Neutrophil (primary cell): ENCODE data around the gene GNAI3.

Experiments
- H3K27ac ChIP-seq: fragments of 200-600 bp; sonication (generic); 2 replicates; pipeline ENCODE4 v1.5.1; 2016; ENCODE audit warnings: mild to moderate bottlenecking, moderate library complexity
- H3K27me3 ChIP-seq: fragments of 200-600 bp; sonication (generic); 2 replicates; pipeline ENCODE4 v1.6.0; 2016; ENCODE audit warnings: mild to moderate bottlenecking
- H3K36me3 ChIP-seq: fragments of 200-600 bp; sonication (generic); 2 replicates; pipeline ENCODE4 v1.5.1; 2017
- H3K4me1 ChIP-seq, 2 experiments: fragments of 200-600 bp in 1 of 2; sonication (generic) in 1 of 2; 1 replicate in 1 of 2; 2 replicates in 1 of 2; pipeline versions ENCODE4 v1.5.1 to v1.6.1; 2013 to 2016; ENCODE audit warnings: low read depth in 1 of 2, low read length in 1 of 2, mild to moderate bottlenecking in 1 of 2, moderate library complexity in 1 of 2; ENCODE audit not compliant: control insufficient read depth in 1 of 2, insufficient read depth in 1 of 2
- H3K4me3 ChIP-seq, 2 experiments: fragments of 200-600 bp in 1 of 2; sonication (generic) in 1 of 2; 1 replicate in 1 of 2; 2 replicates in 1 of 2; pipeline ENCODE4 v1.5.1; 2013 to 2016; ENCODE audit warnings: low read depth in 1 of 2, low read length in 1 of 2, mild to moderate bottlenecking in 1 of 2, moderate library complexity in 1 of 2
- H3K9me3 ChIP-seq: fragments of 200-600 bp; sonication (generic); 2 replicates; pipeline ENCODE4 v1.5.1; 2016
- TF ChIP-seq, protein P1 (sequence below): fragments of 200-600 bp; sonication (generic); IDR thresholded peaks from 2 replicates; pipeline ENCODE4 v1.5.1; 2016; ENCODE audit warnings: antibody characterized with exemption

GNAI3 gene

DNA sequence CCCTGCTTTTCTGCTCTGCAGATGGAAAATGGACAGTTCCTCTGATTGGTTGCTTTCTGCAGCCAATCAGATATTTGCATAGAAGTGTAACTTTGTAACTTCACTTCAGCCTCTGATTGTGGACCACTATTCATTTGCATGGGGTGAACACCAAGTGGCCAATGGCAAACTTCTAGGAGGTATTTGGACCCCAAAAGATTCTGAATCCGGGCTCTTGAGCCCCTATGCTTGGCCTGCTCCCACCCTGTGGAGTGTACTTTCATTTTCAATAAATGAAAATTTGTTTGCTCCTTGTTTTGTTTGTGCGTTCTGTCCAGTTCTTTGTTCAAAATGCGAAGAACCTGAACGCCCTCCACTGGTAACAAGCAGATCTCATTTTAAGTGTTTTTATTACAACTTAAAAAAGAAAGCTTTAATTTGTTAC, 101.1 kb downstream of the GNAI3 start:
- TF ChIP-seq, protein P1, sequence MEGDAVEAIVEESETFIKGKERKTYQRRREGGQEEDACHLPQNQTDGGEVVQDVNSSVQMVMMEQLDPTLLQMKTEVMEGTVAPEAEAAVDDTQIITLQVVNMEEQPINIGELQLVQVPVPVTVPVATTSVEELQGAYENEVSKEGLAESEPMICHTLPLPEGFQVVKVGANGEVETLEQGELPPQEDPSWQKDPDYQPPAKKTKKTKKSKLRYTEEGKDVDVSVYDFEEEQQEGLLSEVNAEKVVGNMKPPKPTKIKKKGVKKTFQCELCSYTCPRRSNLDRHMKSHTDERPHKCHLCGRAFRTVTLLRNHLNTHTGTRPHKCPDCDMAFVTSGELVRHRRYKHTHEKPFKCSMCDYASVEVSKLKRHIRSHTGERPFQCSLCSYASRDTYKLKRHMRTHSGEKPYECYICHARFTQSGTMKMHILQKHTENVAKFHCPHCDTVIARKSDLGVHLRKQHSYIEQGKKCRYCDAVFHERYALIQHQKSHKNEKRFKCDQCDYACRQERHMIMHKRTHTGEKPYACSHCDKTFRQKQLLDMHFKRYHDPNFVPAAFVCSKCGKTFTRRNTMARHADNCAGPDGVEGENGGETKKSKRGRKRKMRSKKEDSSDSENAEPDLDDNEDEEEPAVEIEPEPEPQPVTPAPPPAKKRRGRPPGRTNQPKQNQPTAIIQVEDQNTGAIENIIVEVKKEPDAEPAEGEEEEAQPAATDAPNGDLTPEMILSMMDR = no peak
- Histone ChIP-seq H3K27me3 (peaks cover 24% of the 10 kb centered on the region), H3K4me3 (no peak overlapping the region), H3K4me1 (no peaks in the 10 kb centered on the region), H3K27ac (no peak overlapping the region), H3K36me3 (no peaks in the 10 kb centered on the region), H3K9me3 (no peaks in the 10 kb centered on the region)

DNA sequence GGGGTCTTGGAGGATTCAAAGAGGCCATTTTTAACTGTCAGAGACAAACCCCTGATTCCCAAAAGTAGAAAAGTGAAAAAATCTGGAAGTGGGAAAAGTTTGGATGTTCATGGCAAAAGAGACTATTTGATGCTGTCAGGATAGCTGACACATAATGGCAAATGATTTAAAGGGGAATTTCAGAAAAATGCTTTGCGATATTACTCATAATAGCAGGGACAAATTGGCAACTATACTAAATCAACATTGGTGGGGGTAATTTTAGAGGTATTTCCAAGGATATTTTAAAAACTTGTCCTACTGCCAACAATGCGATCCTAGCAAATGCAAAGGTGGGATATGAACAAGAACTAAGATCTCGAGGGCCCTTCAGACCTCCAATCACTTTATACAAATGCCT, 102.2 kb downstream of the GNAI3 start:
- no peak overlapping the region for H3K4me3 ChIP-seq

DNA sequence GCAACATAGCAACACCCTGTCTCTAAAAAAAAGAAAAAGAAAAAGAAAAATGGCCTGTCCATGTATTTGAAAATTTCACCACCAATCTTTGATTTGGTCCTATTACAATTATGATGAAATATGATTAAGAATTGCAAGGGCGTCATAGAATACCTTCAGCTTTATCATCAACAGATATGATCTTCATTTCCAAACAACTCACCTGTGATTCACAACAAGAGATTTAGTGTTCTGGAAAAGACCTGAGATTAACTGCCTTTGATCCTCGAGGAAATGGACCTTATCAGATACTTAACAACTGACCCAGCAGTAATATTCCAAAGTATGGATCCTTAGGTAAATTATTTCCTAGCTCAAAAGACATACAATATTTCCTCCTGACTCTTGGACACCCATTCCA, 104.0 kb downstream of the GNAI3 start:
- Histone ChIP-seq H3K9me3 (no peaks in the 10 kb centered on the region), H3K4me1 (peaks cover 6 to 12% of the 10 kb centered on the region in 2 experiments), H3K4me3 (no peak overlapping the region), H3K27ac (no peak overlapping the region), H3K36me3 (no peaks in the 10 kb centered on the region), H3K27me3 (peaks cover 35% of the 10 kb centered on the region)
- TF ChIP-seq, protein P1 = no peak

More for the DNA sequence above, 102.2 kb downstream of the GNAI3 start:
- TF ChIP-seq, protein P1 = no peak
- Histone ChIP-seq H3K4me1 (peaks cover 0 to 2% of the 10 kb centered on the region in 2 experiments), H3K27me3 (peaks cover 33% of the 10 kb centered on the region), H3K9me3 (no peaks in the 10 kb centered on the region), H3K36me3 (no peaks in the 10 kb centered on the region), H3K27ac (no peak overlapping the region)

DNA sequence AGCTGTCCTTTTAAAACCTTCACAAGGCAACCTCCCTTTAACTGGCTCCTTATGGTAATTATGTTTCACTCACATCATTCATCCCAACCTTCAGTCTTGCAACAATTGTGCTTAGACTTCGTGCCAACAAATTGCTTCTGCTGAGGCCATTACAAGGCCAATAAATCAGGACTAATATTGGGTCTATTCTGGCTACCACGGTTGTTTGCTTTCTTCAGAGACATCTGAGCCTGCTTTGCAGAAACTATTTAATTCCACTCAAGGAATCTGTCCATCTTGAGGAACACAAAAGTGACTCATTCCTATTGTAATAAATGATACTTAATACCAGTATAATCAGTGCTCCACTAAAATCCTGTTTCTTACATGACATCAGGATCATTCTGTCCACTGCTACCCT, 104.9 kb downstream of the GNAI3 start:
- peaks cover 35% of the 10 kb centered on the region for H3K27me3 ChIP-seq
- TF ChIP-seq, protein P1 = no peak
- no peak overlapping the region for H3K27ac ChIP-seq
- no peaks in the 10 kb centered on the region for H3K36me3 ChIP-seq
- peaks cover 6 to 12% of the 10 kb centered on the region in 2 experiments for H3K4me1 ChIP-seq
- H3K9me3 ChIP-seq = no peaks in the 10 kb centered on the region
- no peak overlapping the region for H3K4me3 ChIP-seq

DNA sequence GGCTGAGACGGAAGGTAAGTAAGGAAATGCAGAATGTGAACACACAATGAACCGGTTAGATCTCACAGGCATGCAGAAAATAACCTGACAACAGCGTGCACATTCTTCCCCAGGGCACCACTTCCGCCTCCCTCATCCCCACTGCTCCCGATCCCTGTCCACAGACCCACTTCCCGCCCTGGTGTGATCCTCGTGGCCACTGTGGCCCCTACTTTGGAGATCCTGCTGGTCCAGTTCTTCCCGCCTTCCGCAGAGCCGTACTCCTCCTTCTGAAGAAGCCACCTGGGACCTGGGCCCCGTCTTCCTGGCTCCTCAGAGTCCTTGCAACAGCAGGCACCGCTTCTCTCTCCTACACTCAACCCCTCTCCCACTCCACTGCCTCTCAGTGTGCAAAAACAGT, 106.1 kb downstream of the GNAI3 start:
- no peaks in the 10 kb centered on the region for H3K36me3 ChIP-seq
- H3K9me3 ChIP-seq = no peaks in the 10 kb centered on the region
- no peak overlapping the region for H3K27ac ChIP-seq
- peaks cover 6 to 12% of the 10 kb centered on the region in 2 experiments for H3K4me1 ChIP-seq
- H3K27me3 ChIP-seq = peaks cover 35% of the 10 kb centered on the region
- TF ChIP-seq, protein P1 = no peak
- no peak overlapping the region for H3K4me3 ChIP-seq
